NCI-H2227 (cell line): ENCODE measurements around the gene FAM90A1.
"Not testable (repeated sequence)": the region's sequence is repeated elsewhere in the genome, so short reads cannot be mapped to it uniquely, and the experiment has no call there.

Source experiments
- DNase-seq: peaks from one replicate; lab custom pipeline; 2025; ENCODE audit not compliant: unreplicated experiment; lab: John Stamatoyannopoulos, UW

The FAM90A1 gene

DNA sequence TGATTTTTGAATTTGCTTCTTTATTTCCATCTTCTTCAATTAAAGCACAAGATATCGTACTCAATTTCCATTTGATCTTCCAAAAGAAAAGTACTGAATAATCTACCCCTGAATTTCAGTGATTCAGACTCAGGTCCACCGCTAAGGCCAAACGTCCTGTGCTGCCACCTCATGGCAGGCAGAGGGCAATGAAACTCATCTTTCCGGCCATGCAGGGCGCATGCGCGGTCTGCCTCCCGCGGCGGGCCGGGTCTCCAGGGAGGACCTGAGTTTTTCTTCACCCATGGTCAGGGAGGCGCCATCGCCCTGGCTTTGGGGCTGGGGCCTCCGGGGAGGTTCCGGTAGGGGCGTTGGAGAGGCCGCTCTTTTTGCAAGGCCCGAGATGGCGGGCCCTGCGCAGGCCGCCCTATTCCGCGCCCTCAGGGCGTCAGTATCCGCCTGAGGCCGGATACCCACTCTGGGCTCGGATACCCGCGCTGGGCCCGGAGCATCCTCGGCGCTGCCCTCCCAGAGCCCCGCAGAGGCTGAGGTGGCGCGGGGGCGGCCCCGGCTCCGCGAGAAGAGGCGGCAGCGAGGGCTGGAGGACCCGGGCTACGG is 47.3 kb downstream of the FAM90A1 start:
- peak; percentile 73 for DNase-seq

DNA sequence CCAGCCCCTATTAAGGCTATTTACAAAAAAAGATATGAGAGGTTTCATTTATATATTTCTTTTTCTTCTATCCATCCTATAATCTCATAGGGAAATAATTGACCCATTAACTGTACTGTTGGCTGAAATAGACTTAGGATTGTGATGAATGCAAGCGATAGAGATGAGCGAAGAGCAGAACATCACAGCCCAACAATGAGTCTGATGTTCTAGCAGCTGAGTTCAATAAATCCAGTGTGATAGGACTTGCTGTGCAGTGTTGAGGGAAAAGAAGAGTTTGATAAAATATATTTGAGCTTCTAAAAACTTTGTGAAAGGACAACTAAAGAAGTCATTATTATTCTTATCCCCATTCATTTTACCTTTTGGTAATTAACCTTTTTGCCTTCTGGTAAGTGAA is 54.5 kb downstream of the FAM90A1 start:
- not testable (repeated sequence) for DNase-seq
